ENCODE results near the gene TLE3.

DNA sequence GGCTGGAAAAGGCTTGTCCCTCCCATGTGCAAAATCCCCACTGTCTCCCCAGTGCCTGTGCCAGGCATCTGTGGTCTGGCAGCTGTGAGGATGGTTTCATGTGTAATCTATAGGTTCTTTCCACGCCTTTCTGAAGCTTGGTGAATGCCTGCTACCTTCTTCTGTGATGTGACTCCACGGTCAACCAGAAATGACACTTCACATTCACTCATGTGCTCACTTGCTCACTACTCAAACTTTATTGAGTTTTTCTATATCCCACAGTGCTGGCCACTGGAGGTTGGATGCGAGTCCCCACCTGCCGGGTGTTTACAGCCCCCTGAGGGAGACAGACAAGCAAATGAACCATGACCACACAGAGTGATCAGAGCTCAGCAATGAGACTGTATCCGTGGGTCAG is 27.9 kb upstream of the TLE3 start:
- TF ChIP-seq CTCF (IDR thresholded peaks at IDR 0.05) (no peak), EP300 (IDR thresholded peaks at IDR 0.05) (no peak)
